GM19438 (cell line): ENCODE measurements around the gene AGMAT.
"Not testable (repeated sequence)": the region's sequence is repeated elsewhere in the genome, so short reads cannot be mapped to it uniquely, and the experiment has no call there.

ENCODE experiments used
- ATAC-seq: cut with Tn5 transposase; IDR thresholded peaks from one replicate; pipeline ENCODE4 v1.9.1; 2021; ENCODE audit warnings: low read depth; ENCODE audit not compliant: unreplicated experiment

AGMAT gene

DNA sequence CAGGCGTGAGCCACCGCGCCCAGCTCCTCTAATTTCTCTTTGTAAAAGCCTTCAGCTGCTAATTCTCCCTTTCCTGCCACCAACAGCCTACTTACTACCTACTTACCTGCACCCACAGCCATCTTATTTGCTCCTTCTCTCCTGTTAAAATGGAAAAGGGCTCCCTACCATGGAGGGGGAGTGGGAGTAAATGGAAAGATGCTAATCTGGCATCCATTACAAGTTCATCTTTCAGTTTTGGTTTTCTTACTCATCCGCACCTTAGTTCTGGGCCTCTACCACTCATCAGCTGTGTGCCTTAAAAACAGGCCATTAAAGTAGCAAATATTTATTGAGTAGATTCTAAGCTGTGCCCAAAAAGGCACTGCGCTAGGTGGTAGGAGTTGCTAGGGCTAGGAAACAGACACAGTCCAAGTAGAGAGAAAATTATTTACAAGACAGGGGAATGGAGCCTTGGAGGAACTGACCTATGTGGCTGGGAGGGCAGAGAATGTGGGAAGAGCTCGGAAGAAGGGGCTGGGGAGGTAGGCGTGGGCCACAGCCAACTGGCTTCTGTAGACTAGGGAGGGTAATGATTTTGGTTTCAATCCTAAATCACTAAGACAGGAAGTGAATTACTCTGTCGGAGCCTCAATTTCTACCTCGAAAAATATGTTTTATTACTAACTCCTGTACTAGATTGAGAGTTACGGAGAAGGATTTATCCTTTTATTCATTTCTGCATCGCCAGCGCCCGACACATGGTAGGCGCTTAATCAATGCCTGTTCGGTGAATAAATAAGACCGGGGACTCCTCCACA lies 31.7 kb upstream of the AGMAT start:
- ATAC-seq, result no peak

- no peak for ATAC-seq
These were observed 25.3 kb upstream of the AGMAT start for GRCh38 chr1:15610167-15610566.

GRCh38 chr1:15609631-15610030 lies 24.8 kb upstream of the AGMAT start:
- no peak for ATAC-seq

GRCh38 chr1:15605398-15606383 lies 20.8 kb upstream of the AGMAT start:
- no peak for ATAC-seq

DNA sequence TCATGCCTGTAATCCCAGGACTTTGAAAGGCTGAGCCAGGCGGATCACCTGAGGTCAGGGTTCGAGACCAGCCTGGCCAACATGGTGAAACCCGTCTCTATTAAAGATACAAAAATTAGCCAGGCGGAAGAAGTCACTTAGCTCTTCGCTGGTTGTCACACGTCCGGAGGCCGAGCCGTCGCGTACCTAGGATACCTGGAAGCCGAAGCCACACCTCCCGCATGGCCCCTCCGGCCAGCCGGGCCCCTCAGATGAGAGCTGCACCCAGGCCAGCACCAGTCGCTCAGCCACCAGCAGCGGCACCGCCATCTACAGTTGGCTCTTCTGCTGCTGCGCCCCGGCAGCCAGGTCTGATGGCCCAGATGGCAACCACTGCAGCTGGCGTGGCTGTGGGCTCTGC lies 19.5 kb upstream of the AGMAT start:
- not testable (repeated sequence) for ATAC-seq

DNA sequence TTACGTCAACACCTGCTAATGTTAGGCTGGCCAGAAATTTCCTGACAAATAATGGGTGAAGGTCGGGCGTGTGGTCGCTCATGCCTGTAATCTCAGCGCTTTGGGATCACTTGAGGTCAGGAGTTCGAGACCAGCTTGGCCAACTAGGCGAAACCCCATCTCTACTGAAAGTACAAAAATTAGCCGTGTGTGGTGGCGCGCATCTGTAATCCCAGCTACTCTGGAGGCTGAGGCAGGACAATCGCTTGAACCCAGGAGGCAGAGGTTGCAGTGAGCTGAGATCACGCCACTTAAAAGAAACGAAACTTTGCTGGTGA lies 19.1 kb upstream of the AGMAT start:
- not testable (repeated sequence) for ATAC-seq

DNA sequence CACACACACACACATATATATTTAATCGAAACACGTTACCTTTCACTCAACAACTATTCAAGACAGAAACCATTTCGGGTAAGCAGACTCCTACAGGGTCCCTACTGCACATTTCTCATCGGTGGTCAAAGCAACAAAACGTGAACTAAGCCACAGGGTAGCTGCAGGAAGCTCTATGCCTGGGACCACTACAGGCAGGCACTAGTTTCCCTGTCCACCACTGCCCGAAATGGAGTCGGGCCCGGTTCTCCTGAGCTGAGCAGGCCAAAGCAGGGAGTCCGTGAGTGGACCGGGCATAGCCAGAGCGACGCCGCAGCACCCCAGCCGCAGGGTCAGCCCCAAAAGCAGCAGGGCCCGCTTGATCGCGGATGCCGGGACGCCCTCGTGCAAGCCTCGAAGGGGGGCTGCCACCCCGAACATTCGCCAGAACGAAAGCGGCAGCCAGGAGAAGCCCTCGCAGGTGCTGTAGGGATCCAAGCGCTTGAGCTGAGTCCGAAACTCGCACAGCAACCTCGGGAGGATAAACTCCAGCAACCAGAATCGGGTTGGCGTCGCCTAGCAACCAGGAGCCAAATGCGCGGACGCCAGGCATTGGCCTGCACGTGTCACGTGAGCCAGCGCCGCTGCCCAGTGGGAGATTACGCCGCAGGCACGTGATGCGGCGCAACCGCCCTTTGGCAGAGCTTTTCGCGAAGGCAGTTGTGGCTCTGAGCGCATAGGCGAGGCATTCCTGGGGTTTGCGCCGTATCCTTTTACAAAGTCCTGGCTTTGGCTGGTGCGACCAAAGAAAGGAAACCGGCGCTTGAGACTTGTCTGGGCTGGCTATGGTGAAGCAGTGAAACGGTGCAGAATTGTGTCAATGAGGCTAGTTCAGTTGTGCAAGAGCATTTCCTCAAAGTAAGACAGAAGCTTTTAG lies 18.5 kb upstream of the AGMAT start:
- peak; percentile 89 for ATAC-seq

DNA sequence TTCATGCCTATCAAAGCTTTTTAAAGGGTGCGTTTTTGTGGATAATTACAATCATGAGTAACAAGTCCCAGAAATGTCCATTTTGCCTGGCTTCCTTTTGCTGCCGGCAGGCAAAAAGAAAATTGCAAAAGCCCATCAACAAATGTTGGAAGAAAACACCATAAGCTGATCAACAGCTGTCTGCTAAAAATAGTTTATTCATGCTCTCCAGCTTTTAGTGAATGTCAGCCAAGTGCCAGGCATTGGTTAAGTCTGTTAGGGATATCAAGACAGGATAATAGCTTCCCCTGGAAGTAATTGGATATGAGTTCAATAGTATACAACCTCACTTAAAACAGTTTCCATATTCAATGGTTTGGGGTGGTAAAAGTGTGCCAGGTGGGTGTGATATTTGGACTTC lies 13.6 kb upstream of the AGMAT start:
- no peak for ATAC-seq

GRCh38 chr1:15595809-15596617 lies 11.2 kb upstream of the AGMAT start:
- no peak for ATAC-seq

- ATAC-seq, result no peak
These were observed 7.4 kb upstream of the AGMAT start for GRCh38 chr1:15592285-15592684.

DNA sequence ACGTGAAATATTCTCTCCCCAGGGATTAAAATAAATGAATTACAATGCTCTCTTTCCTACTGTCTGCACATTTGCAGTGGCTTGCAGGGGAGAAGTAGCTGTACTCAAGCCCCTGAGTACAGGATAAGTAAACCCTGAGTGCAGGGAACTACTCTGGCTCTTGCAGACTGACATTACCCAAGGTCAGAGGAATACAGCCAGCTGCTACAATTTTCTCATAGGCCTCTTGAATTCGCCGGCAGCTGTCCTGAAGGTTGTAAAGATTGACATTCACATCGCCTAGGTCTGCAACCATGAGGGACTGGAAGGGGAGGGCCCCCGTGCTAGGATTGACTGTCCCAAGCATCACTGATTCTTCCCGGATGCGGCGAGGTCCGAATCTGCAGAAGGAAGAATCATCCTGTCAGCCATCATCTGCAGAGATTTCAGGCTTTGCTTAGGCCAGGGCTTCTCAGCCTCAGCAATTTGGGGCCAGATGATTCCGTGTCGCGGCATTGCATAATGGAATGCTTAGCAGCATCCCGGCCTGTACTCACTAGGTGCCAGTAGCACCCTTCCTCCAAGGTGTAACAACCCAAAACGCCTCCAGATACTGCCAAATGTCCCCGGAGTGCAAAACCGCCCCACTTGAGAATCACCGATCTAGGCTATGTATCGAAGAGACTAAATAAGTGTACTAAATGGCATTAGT lies 1.7 kb downstream of the AGMAT start:
- ATAC-seq, result no peak

DNA sequence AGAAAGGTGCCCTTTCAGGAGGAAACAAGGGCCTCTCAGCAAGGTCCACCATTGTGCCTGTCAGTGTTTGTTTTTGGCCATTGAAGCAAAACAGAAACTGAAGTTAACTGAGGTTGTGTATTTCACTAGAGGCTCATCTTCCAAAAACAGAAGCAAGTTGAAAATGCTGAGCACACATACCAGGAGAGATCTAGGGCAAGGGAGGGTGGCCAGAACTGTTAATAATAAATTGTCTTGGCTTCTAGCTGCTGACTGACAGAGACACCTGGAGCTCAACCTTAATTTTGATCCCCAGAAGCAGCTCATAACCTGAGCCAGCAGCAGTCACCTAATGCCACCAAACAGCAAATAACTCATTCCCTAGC lies 5.2 kb downstream of the AGMAT start:
- no peak for ATAC-seq

GRCh38 chr1:15578921-15579682 lies 5.7 kb downstream of the AGMAT start:
- ATAC-seq, result no peak

DNA sequence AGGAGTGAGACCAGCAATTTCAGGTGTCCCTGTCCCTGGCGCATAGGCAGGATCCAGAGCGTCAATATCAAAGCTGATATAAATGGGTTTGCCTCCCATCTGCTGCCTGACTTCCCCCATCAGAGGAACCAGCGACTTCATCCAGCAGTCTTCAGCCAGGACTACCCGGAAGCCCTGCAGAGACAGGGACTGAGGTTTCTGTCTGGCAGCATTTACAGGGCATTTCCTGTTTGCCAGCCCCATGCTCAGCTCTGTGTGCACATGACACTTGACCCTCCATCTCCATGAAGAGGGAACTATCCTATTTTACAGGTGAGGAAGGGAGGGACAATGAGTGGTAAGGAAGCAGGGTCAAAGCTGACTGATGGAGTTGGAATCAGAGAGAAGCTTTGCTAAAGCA lies 7.2 kb downstream of the AGMAT start:
- ATAC-seq, result no peak

- ATAC-seq, result no peak
These were observed 9.2 kb downstream of the AGMAT start for GRCh38 chr1:15575549-15576150.

DNA sequence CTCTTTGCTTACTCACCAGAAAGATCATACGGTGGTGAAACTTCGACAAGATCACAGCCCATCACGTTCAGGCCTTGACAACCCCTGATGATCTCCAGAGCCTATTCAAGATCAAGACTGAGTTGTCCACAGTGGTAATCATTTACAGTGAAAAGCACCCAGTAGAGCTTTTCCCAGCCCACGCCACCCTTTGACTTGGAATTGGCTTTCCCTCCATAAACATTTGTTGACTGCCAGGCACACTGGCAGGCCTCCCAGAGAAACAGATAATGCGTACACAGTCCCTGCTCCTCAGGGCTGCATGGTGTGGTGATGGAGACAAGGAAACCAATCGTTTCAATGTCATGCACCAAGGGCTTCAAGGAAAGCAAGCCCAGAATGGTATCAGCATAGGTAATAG lies 10.1 kb downstream of the AGMAT start:
- no peak for ATAC-seq

GRCh38 chr1:15573477-15573876 lies 11.4 kb downstream of the AGMAT start:
- no peak for ATAC-seq

GRCh38 chr1:15571266-15571665 lies 13.6 kb downstream of the AGMAT start:
- ATAC-seq, result no peak
